Measurements from ENCODE around the gene ETHE1. TPM values are rescaled to one million over a fixed set of nuclear protein-coding genes. Genes with fewer than 3 reads are reported as not detected.
A peak's percentile ranks its signal among the peaks of the same experiment; 100 is the strongest.

Gene ETHE1
- total and polyA plus RNA-seq, 2 donors: 27.6 to 60.1 TPM

GRCh38 chr19:43466793-43467192 lies 60.2 kb downstream of the ETHE1 start:
- H3K4me3 ChIP-seq (ENCODE audit: low read depth, low read length): no peak overlapping the region
- WGBS: 92% methylated on average over 1 of the region's 1 CpG
- no peak for DNase-seq (ENCODE audit: extremely low spot score)
- H3K27ac ChIP-seq (ENCODE audit: low read depth): no peak overlapping the region
- no peaks in the 10 kb centered on the region for H3K36me3 ChIP-seq (ENCODE audit: insufficient read depth)
- H3K4me1 ChIP-seq (ENCODE audit: insufficient read depth): no peaks in the 10 kb centered on the region

- Histone ChIP-seq H3K27ac (ENCODE audit: low read depth) (peak within 1 kb of the TSS; percentile 11), H3K36me3 (ENCODE audit: insufficient read depth) (no peaks in the 10 kb centered on the region), H3K4me3 (ENCODE audit: low read depth, low read length) (peak within 1 kb of the TSS; percentile 48), H3K4me1 (ENCODE audit: insufficient read depth) (no peaks in the 10 kb centered on the region)
- no peak for DNase-seq (ENCODE audit: extremely low spot score)
- 21% methylated on average over 24 of the region's 24 CpGs for WGBS
Observed at GRCh38 chr19:43465468-43466120, 61.4 kb downstream of the ETHE1 start, which contains the start of gene LYPD3. Gene LYPD3, minus strand, starts transcription at chr19:43465608. Its CDS starts 37 bp downstream, at chr19:43465571.

GRCh38 chr19:43464134-43464775 lies 62.7 kb downstream of the ETHE1 start:
- no peak for DNase-seq (ENCODE audit: extremely low spot score)
- WGBS: 10% methylated on average over 33 of the region's 33 CpGs
- H3K4me3 ChIP-seq (ENCODE audit: low read depth, low read length): peak overlapping the region; percentile 48
- no peaks in the 10 kb centered on the region for H3K36me3 ChIP-seq (ENCODE audit: insufficient read depth)
- H3K4me1 ChIP-seq (ENCODE audit: insufficient read depth): no peaks in the 10 kb centered on the region
- peak overlapping the region; percentile 80 for H3K27ac ChIP-seq (ENCODE audit: low read depth)

- Histone ChIP-seq H3K27ac (ENCODE audit: low read depth) (peak overlapping the region; percentile 80), H3K36me3 (ENCODE audit: insufficient read depth) (no peaks in the 10 kb centered on the region), H3K4me1 (ENCODE audit: insufficient read depth) (no peaks in the 10 kb centered on the region), H3K4me3 (ENCODE audit: low read depth, low read length) (peak overlapping the region; percentile 48)
- DNase-seq (ENCODE audit: extremely low spot score): peak; percentile 86
- WGBS: under 1% methylated on average over 57 of the region's 57 CpGs
Observed at GRCh38 chr19:43463381-43464133, 63.4 kb downstream of the ETHE1 start.

GRCh38 chr19:43462785-43463380 lies 64.1 kb downstream of the ETHE1 start:
- Histone ChIP-seq H3K4me3 (ENCODE audit: low read depth, low read length) (peak overlapping the region; percentile 48), H3K4me1 (ENCODE audit: insufficient read depth) (no peaks in the 10 kb centered on the region), H3K36me3 (ENCODE audit: insufficient read depth) (no peaks in the 10 kb centered on the region), H3K27ac (ENCODE audit: low read depth) (peak overlapping the region; percentile 11)
- no peak for DNase-seq (ENCODE audit: extremely low spot score)
- 9% methylated on average over 33 of the region's 33 CpGs for WGBS

GRCh38 chr19:43462383-43462782 lies 64.6 kb downstream of the ETHE1 start:
- WGBS: 89% methylated on average over 7 of the region's 7 CpGs
- no peaks in the 10 kb centered on the region for H3K36me3 ChIP-seq (ENCODE audit: insufficient read depth)
- DNase-seq (ENCODE audit: extremely low spot score): no peak
- H3K4me3 ChIP-seq (ENCODE audit: low read depth, low read length): no peak overlapping the region
- no peaks in the 10 kb centered on the region for H3K4me1 ChIP-seq (ENCODE audit: insufficient read depth)
- H3K27ac ChIP-seq (ENCODE audit: low read depth): no peak overlapping the region

GRCh38 chr19:43461303-43461702 lies 65.7 kb downstream of the ETHE1 start:
- WGBS: 92% methylated on average over 12 of the region's 12 CpGs
- Histone ChIP-seq H3K27ac (ENCODE audit: low read depth) (no peak overlapping the region), H3K4me3 (ENCODE audit: low read depth, low read length) (no peak overlapping the region), H3K36me3 (ENCODE audit: insufficient read depth) (no peaks in the 10 kb centered on the region), H3K4me1 (ENCODE audit: insufficient read depth) (no peaks in the 10 kb centered on the region)
- DNase-seq (ENCODE audit: extremely low spot score): no peak

GRCh38 chr19:43460362-43461016 lies 66.5 kb downstream of the ETHE1 start:
- no peak for DNase-seq (ENCODE audit: extremely low spot score)
- WGBS: 59% methylated on average over 16 of the region's 16 CpGs
- Histone ChIP-seq H3K4me3 (ENCODE audit: low read depth, low read length) (no peak overlapping the region), H3K36me3 (ENCODE audit: insufficient read depth) (no peaks in the 10 kb centered on the region), H3K4me1 (ENCODE audit: insufficient read depth) (no peaks in the 10 kb centered on the region), H3K27ac (ENCODE audit: low read depth) (no peak overlapping the region)

GRCh38 chr19:43457809-43458208 lies 69.2 kb downstream of the ETHE1 start:
- Histone ChIP-seq H3K36me3 (ENCODE audit: insufficient read depth) (no peaks in the 10 kb centered on the region), H3K4me1 (ENCODE audit: insufficient read depth) (no peaks in the 10 kb centered on the region), H3K4me3 (ENCODE audit: low read depth, low read length) (no peak overlapping the region), H3K27ac (ENCODE audit: low read depth) (no peak overlapping the region)
- no peak for DNase-seq (ENCODE audit: extremely low spot score)
- WGBS: 74% methylated on average over 4 of the region's 4 CpGs

Other genes with a start within 250 kb of the ETHE1 start
- gene CD177, start 173.5 kb downstream of the ETHE1 start, total RNA-seq: 3.0 TPM
- 0.22 TPM for gene CD177, start 173.5 kb downstream of the ETHE1 start, polyA plus RNA-seq
- gene TEX101, start 112.3 kb downstream of the ETHE1 start, total RNA-seq: not detected
- gene TEX101, start 112.3 kb downstream of the ETHE1 start, polyA plus RNA-seq: not detected
- gene LYPD3, start 61.6 kb downstream of the ETHE1 start, total RNA-seq: 2.8 TPM
- 7.7 TPM for gene LYPD3, start 61.6 kb downstream of the ETHE1 start, polyA plus RNA-seq
- gene PHLDB3, start 22.5 kb downstream of the ETHE1 start, total RNA-seq: 10.7 TPM
- 12.4 TPM for gene PHLDB3, start 22.5 kb downstream of the ETHE1 start, polyA plus RNA-seq
- gene ZNF575, start 6.0 kb upstream of the ETHE1 start, total RNA-seq: 0.42 TPM
- 2.3 TPM for gene ZNF575, start 6.0 kb upstream of the ETHE1 start, polyA plus RNA-seq
- 8.7 TPM for gene XRCC1, start 48.3 kb upstream of the ETHE1 start, total RNA-seq
- gene XRCC1, start 48.3 kb upstream of the ETHE1 start, polyA plus RNA-seq: 25.4 TPM
- 11.4 TPM for gene PINLYP, start 48.6 kb upstream of the ETHE1 start, total RNA-seq
- 14.6 TPM for gene PINLYP, start 48.6 kb upstream of the ETHE1 start, polyA plus RNA-seq
- 26.2 TPM for gene IRGQ, start 68.9 kb upstream of the ETHE1 start, total RNA-seq
- gene IRGQ, start 68.9 kb upstream of the ETHE1 start, polyA plus RNA-seq: 5.9 TPM
- gene ZNF576, start 69.4 kb upstream of the ETHE1 start, total RNA-seq: 5.1 TPM
- 19.2 TPM for gene ZNF576, start 69.4 kb upstream of the ETHE1 start, polyA plus RNA-seq
- gene SRRM5, start 84.9 kb upstream of the ETHE1 start, total RNA-seq: not detected
- 0.23 TPM for gene SRRM5, start 84.9 kb upstream of the ETHE1 start, polyA plus RNA-seq
- 27.4 TPM for gene ZNF428, start 92.4 kb upstream of the ETHE1 start, total RNA-seq
- gene ZNF428, start 92.4 kb upstream of the ETHE1 start, polyA plus RNA-seq: 51.5 TPM
- 8.7 TPM for gene CADM4, start 112.6 kb upstream of the ETHE1 start, total RNA-seq
- 13.3 TPM for gene CADM4, start 112.6 kb upstream of the ETHE1 start, polyA plus RNA-seq
- 10.6 TPM for gene PLAUR, start 143.0 kb upstream of the ETHE1 start, total RNA-seq
- gene PLAUR, start 143.0 kb upstream of the ETHE1 start, polyA plus RNA-seq: 24.9 TPM
- not detected for gene IRGC, start 188.9 kb upstream of the ETHE1 start, total RNA-seq
- not detected for gene IRGC, start 188.9 kb upstream of the ETHE1 start, polyA plus RNA-seq
- 12.5 TPM for gene SMG9, start 227.8 kb upstream of the ETHE1 start, total RNA-seq
- gene SMG9, start 227.8 kb upstream of the ETHE1 start, polyA plus RNA-seq: 29.6 TPM

Measured in urinary bladder (tissue), 4 donors.